Hematopoietic multipotent progenitor cell (in vitro differentiated cells): ENCODE data around the gene SH3PXD2A. TPM values are rescaled to one million over a fixed set of nuclear protein-coding genes. Genes with fewer than 3 reads are reported as not detected.

Source experiments
- DNase-seq, 3 donors: peaks; one replicate each; pipeline ENCODE4 v3.0.0-alpha.2; 2011 to 2015; ENCODE audit warnings: low read depth in 2 of 3, low spot score in 2 of 3
- total RNA-seq: library from RNA; depleted of rRNA; stranded (reverse); fragments of >200 nt; gene quantifications from one replicate; pipeline ENCODE4 v1.2.3, GENCODE V29; 2012

SH3PXD2A gene
- total RNA-seq, 1 donor: 2.7 TPM

GRCh38 chr10:103794996-103795395 lies 60.4 kb downstream of the SH3PXD2A start:
- no peak for DNase-seq

- DNase-seq: no peak
Observed at GRCh38 chr10:103793920-103794883, 61.2 kb downstream of the SH3PXD2A start.

- DNase-seq: no peak
Observed at GRCh38 chr10:103793429-103793828, 61.9 kb downstream of the SH3PXD2A start.

- no peak for DNase-seq
Observed at GRCh38 chr10:103792547-103792946, 62.8 kb downstream of the SH3PXD2A start.

GRCh38 chr10:103791858-103792257 lies 63.5 kb downstream of the SH3PXD2A start:
- DNase-seq: no peak

GRCh38 chr10:103791291-103791690 lies 64.1 kb downstream of the SH3PXD2A start:
- no peak for DNase-seq

- DNase-seq: no peak
Observed at GRCh38 chr10:103790580-103790979, 64.8 kb downstream of the SH3PXD2A start.

GRCh38 chr10:103789771-103790201 lies 65.6 kb downstream of the SH3PXD2A start:
- peak in 1 of 3 donors; percentile 64 for DNase-seq

- no peak for DNase-seq
Observed at GRCh38 chr10:103789161-103789560, 66.2 kb downstream of the SH3PXD2A start.

GRCh38 chr10:103787331-103787730 lies 68.0 kb downstream of the SH3PXD2A start:
- no peak for DNase-seq

- DNase-seq: no peak
Observed at GRCh38 chr10:103786020-103786419, 69.4 kb downstream of the SH3PXD2A start.

GRCh38 chr10:103784723-103785418 lies 70.5 kb downstream of the SH3PXD2A start:
- DNase-seq: no peak

GRCh38 chr10:103784089-103784488 lies 71.3 kb downstream of the SH3PXD2A start:
- no peak for DNase-seq

- no peak for DNase-seq
Observed at GRCh38 chr10:103783681-103784080, 71.7 kb downstream of the SH3PXD2A start.

- peak in 1 of 3 donors; percentile 28 for DNase-seq
Observed at GRCh38 chr10:103781329-103782061, 73.9 kb downstream of the SH3PXD2A start.

- no peak for DNase-seq
Observed at GRCh38 chr10:103780242-103781149, 74.9 kb downstream of the SH3PXD2A start.

GRCh38 chr10:103778358-103779139 lies 76.8 kb downstream of the SH3PXD2A start:
- DNase-seq: no peak

GRCh38 chr10:103776878-103777591 lies 78.3 kb downstream of the SH3PXD2A start:
- DNase-seq: no peak
